C4-2B (cell line): ENCODE data around the gene MS4A14.

Source experiments
- CTCF ChIP-seq: fragments of 450-650 bp; conservative IDR thresholded peaks from 2 replicates; pipeline ENCODE4 v1.5.1; 2017; ENCODE audit warnings: mild to moderate bottlenecking
- ZFX ChIP-seq: fragments of 450-650 bp; IDR thresholded peaks from 2 replicates; pipeline ENCODE4 v1.6.1; 2017

GRCh38 chr11:60370811-60371298 lies 25.4 kb upstream of the MS4A14 start:
- TF ChIP-seq CTCF (no peak), ZFX (no peak)
